SH-SY5Y (cell line): Measurements from ENCODE around the gene XXYLT1.

Source experiments
- GATA2 ChIP-seq: IDR thresholded peaks from 2 replicates; pipeline ENCODE4 v1.6.1; 2011; ENCODE audit warnings: mild to moderate bottlenecking, low read depth, low read length
- GATA3 ChIP-seq: IDR thresholded peaks from 2 replicates; pipeline ENCODE4 v1.6.1; 2011; ENCODE audit warnings: low read depth, mild to moderate bottlenecking, low read length, moderate library complexity

DNA sequence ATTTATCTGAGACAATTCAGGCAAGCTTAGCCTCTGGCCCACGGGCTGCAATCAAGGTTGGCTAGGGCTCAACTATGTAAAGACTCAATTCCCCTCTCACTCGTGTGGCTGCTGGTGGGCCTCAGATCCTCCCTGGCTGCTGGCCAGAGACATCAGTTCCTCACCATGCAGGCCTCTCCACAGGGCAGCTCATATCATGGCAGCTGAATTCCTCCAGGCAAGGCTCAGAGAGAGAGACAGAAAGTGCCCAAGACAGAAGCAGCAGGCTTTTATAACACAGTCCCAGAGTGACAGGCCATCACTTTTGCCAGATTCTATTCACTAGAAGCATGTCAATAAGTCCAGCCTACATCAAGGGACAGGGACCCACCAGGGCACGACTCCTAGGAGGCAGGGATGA, 63.2 kb downstream of the XXYLT1 start:
- no peak for TF ChIP-seq GATA2
- TF ChIP-seq GATA3, result no peak
